Astrocyte (in vitro differentiated cells and primary cell): Measurements from ENCODE around the gene TEKT2.

Experiments
- CTCF ChIP-seq: IDR thresholded peaks from 2 replicates; pipeline ENCODE4 v1.5.1; 2011; ENCODE audit warnings: low read depth, mild to moderate bottlenecking, inconsistent platforms, low read length, moderate library complexity; ENCODE audit not compliant: insufficient read depth
- EZH2 ChIP-seq: IDR thresholded peaks from 2 replicates; pipeline ENCODE4 v1.6.1; 2012; ENCODE audit warnings: mild to moderate bottlenecking, low read length, inconsistent platforms; ENCODE audit not compliant: insufficient read depth

- TF ChIP-seq CTCF (no peak), EZH2 (no peak)
Observed at GRCh38 chr1:36115200-36115669, 31.3 kb downstream of the TEKT2 start.
